HG03378 (cell line): ENCODE measurements around the gene MICAL3.

ENCODE experiments used
- ATAC-seq: cut with Tn5 transposase; IDR thresholded peaks from one replicate; pipeline ENCODE4 v1.9.1; 2021; ENCODE audit warnings: mild to moderate bottlenecking, moderate library complexity; ENCODE audit not compliant: unreplicated experiment

The MICAL3 gene

GRCh38 chr22:17807086-17807485 is 217.3 kb downstream of the MICAL3 start:
- no peak for ATAC-seq

- ATAC-seq: no peak
These were observed 217.9 kb downstream of the MICAL3 start for GRCh38 chr22:17806437-17806836.

GRCh38 chr22:17804331-17805080 is 219.9 kb downstream of the MICAL3 start:
- no peak for ATAC-seq

GRCh38 chr22:17803609-17804270 is 220.6 kb downstream of the MICAL3 start:
- ATAC-seq: no peak

GRCh38 chr22:17802822-17803221 is 221.5 kb downstream of the MICAL3 start:
- ATAC-seq: no peak

GRCh38 chr22:17802411-17802810 is 221.9 kb downstream of the MICAL3 start:
- ATAC-seq: no peak

GRCh38 chr22:17797721-17798559 is 226.4 kb downstream of the MICAL3 start:
- peak; percentile 47 for ATAC-seq

- ATAC-seq: no peak
These were observed 227.7 kb downstream of the MICAL3 start for GRCh38 chr22:17796695-17797094.

GRCh38 chr22:17795661-17796548 is 228.5 kb downstream of the MICAL3 start:
- ATAC-seq: no peak

- ATAC-seq: no peak
These were observed 229.4 kb downstream of the MICAL3 start for GRCh38 chr22:17794726-17795542.

- no peak for ATAC-seq
These were observed 231.4 kb downstream of the MICAL3 start for GRCh38 chr22:17792854-17793434.

- no peak for ATAC-seq
These were observed 232.1 kb downstream of the MICAL3 start for GRCh38 chr22:17792299-17792698.

- no peak for ATAC-seq
These were observed 233.2 kb downstream of the MICAL3 start for GRCh38 chr22:17791196-17791595.

GRCh38 chr22:17789379-17790200 is 234.8 kb downstream of the MICAL3 start:
- ATAC-seq: no peak

- no peak for ATAC-seq
These were observed 235.6 kb downstream of the MICAL3 start for GRCh38 chr22:17788528-17789378.

GRCh38 chr22:17787716-17788330 is 236.5 kb downstream of the MICAL3 start:
- ATAC-seq: no peak

- no peak for ATAC-seq
These were observed 237.1 kb downstream of the MICAL3 start for GRCh38 chr22:17787241-17787640.
